ENCODE results near the gene KRTAP5-1.

GRCh38 chr11:1603629-1604028 lies 18.5 kb upstream of the KRTAP5-1 start:
- TF ChIP-seq CTCF (IDR thresholded peaks at IDR 0.05; ENCODE audit: low read depth, low read length) (no peak), POLR2A (IDR thresholded peaks at IDR 0.05; ENCODE audit: extremely low read depth, insufficient read length) (no peak), MAX (IDR thresholded peaks at IDR 0.05; ENCODE audit: low read depth, low read length) (no peak)

Data from NB4 (cell line).